H9 (cell line): ENCODE measurements around the gene CEP250. TPM values are rescaled to one million over a fixed set of nuclear protein-coding genes. Genes with fewer than 3 reads are reported as not detected.
A peak's percentile ranks its signal among the peaks of the same experiment; 100 is the strongest.

Source experiments
- DNase-seq: peaks from one replicate; pipeline ENCODE4 v3.0.0-alpha.2; 2017
- H2AFZ ChIP-seq: one replicate; pipeline ENCODE4 v1.6.1; 2013; ENCODE audit warnings: mild to moderate bottlenecking, low read length, control low read depth, moderate library complexity
- H2AK5ac ChIP-seq: 2 replicates; pipeline ENCODE4 v1.6.1; 2013; ENCODE audit warnings: low read length, control low read depth, mixed read lengths; ENCODE audit not compliant: insufficient read length
- H2BK120ac ChIP-seq: one replicate; pipeline ENCODE4 v1.6.1; 2013; ENCODE audit warnings: low read depth, mild to moderate bottlenecking, low read length, control low read depth, inconsistent platforms; ENCODE audit not compliant: poor library complexity, severe bottlenecking
- H2BK12ac ChIP-seq: 2 replicates; pipeline ENCODE4 v1.6.1; 2013; ENCODE audit warnings: low read length, control low read depth, mixed read lengths, low read depth; ENCODE audit not compliant: insufficient read length
- H2BK15ac ChIP-seq: 2 replicates; pipeline ENCODE4 v1.6.1; 2013; ENCODE audit warnings: low read depth, low read length, control low read depth
- H2BK20ac ChIP-seq: one replicate; pipeline ENCODE4 v1.6.1; 2013; ENCODE audit warnings: low read depth, mild to moderate bottlenecking, low read length, control low read depth, inconsistent platforms; ENCODE audit not compliant: poor library complexity, severe bottlenecking
- H2BK5ac ChIP-seq: 2 replicates; pipeline ENCODE4 v1.6.1; 2013; ENCODE audit warnings: low read length, control low read depth, mixed read lengths; ENCODE audit not compliant: insufficient read length
- H3K14ac ChIP-seq: 2 replicates; pipeline ENCODE4 v1.6.1; 2013; ENCODE audit warnings: low read length, control low read depth; ENCODE audit not compliant: insufficient read depth
- H3K18ac ChIP-seq: 2 replicates; pipeline ENCODE4 v1.6.1; 2013; ENCODE audit warnings: low read depth, mild to moderate bottlenecking, mixed read lengths, low read length, control low read depth; ENCODE audit not compliant: insufficient read length
- H3K23ac ChIP-seq: 2 replicates; pipeline ENCODE4 v1.6.1; 2013; ENCODE audit warnings: low read length, control low read depth, mixed read lengths, low read depth; ENCODE audit not compliant: insufficient read length
- H3K23me2 ChIP-seq: 2 replicates; pipeline ENCODE4 v1.6.1; 2013; ENCODE audit warnings: low read depth, mild to moderate bottlenecking, mixed read lengths, low read length, control low read depth; ENCODE audit not compliant: insufficient read length, poor library complexity, severe bottlenecking
- H3K27ac ChIP-seq: 2 replicates; pipeline ENCODE4 v1.5.1; 2013; ENCODE audit warnings: low read length, control low read depth, mixed read lengths, low read depth; ENCODE audit not compliant: insufficient read length
- H3K27me3 ChIP-seq: 2 replicates; pipeline ENCODE4 v1.6.1; 2013; ENCODE audit warnings: low read length, control low read depth, inconsistent platforms; ENCODE audit not compliant: insufficient read depth
- H3K4ac ChIP-seq: 2 replicates; pipeline ENCODE4 v1.6.1; 2013; ENCODE audit warnings: low read depth, mild to moderate bottlenecking, control low read depth, inconsistent platforms, low read length, moderate library complexity
- H3K4me1 ChIP-seq: 2 replicates; pipeline ENCODE4 v1.6.1; 2013; ENCODE audit warnings: low read length, control low read depth, inconsistent platforms; ENCODE audit not compliant: insufficient read depth
- H3K4me2 ChIP-seq: 2 replicates; pipeline ENCODE4 v1.6.1; 2013; ENCODE audit warnings: low read length, control low read depth, mixed read lengths; ENCODE audit not compliant: insufficient read length, insufficient read depth
- H3K56ac ChIP-seq: 2 replicates; pipeline ENCODE4 v1.6.1; 2013; ENCODE audit warnings: low read depth, mild to moderate bottlenecking, mixed read lengths, low read length, control low read depth; ENCODE audit not compliant: insufficient read length
- H3K79me1 ChIP-seq: 2 replicates; pipeline ENCODE4 v1.6.1; 2013; ENCODE audit warnings: low read depth, mild to moderate bottlenecking, moderate library complexity, low read length, control low read depth, inconsistent platforms; ENCODE audit not compliant: insufficient read depth, poor library complexity, severe bottlenecking
- H3K79me2 ChIP-seq: 2 replicates; pipeline ENCODE4 v1.6.1; 2013; ENCODE audit warnings: low read length, control low read depth, inconsistent platforms; ENCODE audit not compliant: insufficient read depth
- H3K9ac ChIP-seq: 2 replicates; pipeline ENCODE4 v1.6.1; 2013; ENCODE audit warnings: low read length, control low read depth, mixed read lengths; ENCODE audit not compliant: insufficient read length; ENCODE audit errors: extremely low read depth
- H3K9me3 ChIP-seq: one replicate; pipeline ENCODE4 v1.6.1; 2013; ENCODE audit warnings: low read depth, low read length, inconsistent platforms; ENCODE audit not compliant: control insufficient read depth
- H3T11ph ChIP-seq: one replicate; pipeline ENCODE4 v1.6.1; 2013; ENCODE audit warnings: mild to moderate bottlenecking, low read length, control low read depth, inconsistent platforms
- H4K20me1 ChIP-seq: one replicate; pipeline ENCODE4 v1.6.1; 2013; ENCODE audit not compliant: control insufficient read depth, insufficient read length, insufficient read depth
- H4K5ac ChIP-seq: 2 replicates; pipeline ENCODE4 v1.6.1; 2013; ENCODE audit warnings: low read depth, mild to moderate bottlenecking, mixed read lengths, low read length, control low read depth; ENCODE audit not compliant: insufficient read length
- H4K8ac ChIP-seq: replicated peaks from 2 replicates; pipeline ENCODE4 v1.6.1; 2013; ENCODE audit warnings: low read length, control low read depth, mixed read lengths, low read depth; ENCODE audit not compliant: insufficient read length
- H4K91ac ChIP-seq: 2 replicates; pipeline ENCODE4 v1.6.1; 2013; ENCODE audit warnings: low read depth, mild to moderate bottlenecking, moderate library complexity, mixed read lengths, low read length, control low read depth; ENCODE audit not compliant: insufficient read length
- H3K27ac Mint-ChIP-seq, 3 experiments: 2 replicates in 2 of 3; 3 replicates in 1 of 3; pipeline ENCODE4 v1.8.0; 2020 to 2021; ENCODE audit warnings: mixed read lengths in 3 of 3, mild to moderate bottlenecking in 1 of 3, moderate library complexity in 1 of 3
- H3K27me3 Mint-ChIP-seq: 2 replicates; pipeline ENCODE4 v1.8.0; 2021; ENCODE audit warnings: low read depth, mild to moderate bottlenecking, moderate library complexity, mixed read lengths
- H3K36me3 Mint-ChIP-seq, 3 experiments: 2 replicates in 2 of 3; 3 replicates in 1 of 3; pipeline ENCODE4 v1.8.0; 2020 to 2021; ENCODE audit warnings: low read depth in 3 of 3, mixed read lengths in 3 of 3; ENCODE audit not compliant: insufficient read depth in 1 of 3
- H3K4me1 Mint-ChIP-seq, 2 experiments: 2 replicates each; pipeline ENCODE4 v1.8.0; 2020; ENCODE audit warnings: mixed read lengths in 2 of 2
- H3K4me3 Mint-ChIP-seq, 2 experiments: 2 replicates in 1 of 2; 3 replicates in 1 of 2; pipeline ENCODE4 v1.8.0; 2020 to 2021; ENCODE audit warnings: mild to moderate bottlenecking in 2 of 2, mixed read lengths in 2 of 2, moderate library complexity in 1 of 2
- H3K9me3 Mint-ChIP-seq, 2 experiments: 2 replicates in 1 of 2; 3 replicates in 1 of 2; pipeline ENCODE4 v1.8.0; 2020; ENCODE audit warnings: mild to moderate bottlenecking in 2 of 2, mixed read lengths in 2 of 2, moderate library complexity in 1 of 2
- WGBS: extraction: QIAGEN DNeasy Blood & Tissue Kit; methylation state at CpG from one replicate; pipeline ENCODE4 v1.1.7; 2013; ENCODE audit warnings: missing lambda C conversion rate, low lambda C conversion rate, mixed read lengths; ENCODE audit not compliant: insufficient read length; ENCODE audit errors: extremely low coverage; 5-methylcytosine and 5-hydroxymethylcytosine counted together
- total RNA-seq: library from RNA; stranded (reverse); gene quantifications from 2 replicates; pipeline ENCODE4 v1.2.1, GENCODE V29; 2021
- TF ChIP-seq, protein P1 (sequence below): fragments of 200-600 bp; sonication (generic); conservative IDR thresholded peaks from 3 replicates; pipeline ENCODE4 v1.8.0; 2021; ENCODE audit warnings: antibody characterized with exemption, mild to moderate bottlenecking

The CEP250 gene
- total RNA-seq, 1 experiment from 2014 or later: 29.8 TPM

DNA sequence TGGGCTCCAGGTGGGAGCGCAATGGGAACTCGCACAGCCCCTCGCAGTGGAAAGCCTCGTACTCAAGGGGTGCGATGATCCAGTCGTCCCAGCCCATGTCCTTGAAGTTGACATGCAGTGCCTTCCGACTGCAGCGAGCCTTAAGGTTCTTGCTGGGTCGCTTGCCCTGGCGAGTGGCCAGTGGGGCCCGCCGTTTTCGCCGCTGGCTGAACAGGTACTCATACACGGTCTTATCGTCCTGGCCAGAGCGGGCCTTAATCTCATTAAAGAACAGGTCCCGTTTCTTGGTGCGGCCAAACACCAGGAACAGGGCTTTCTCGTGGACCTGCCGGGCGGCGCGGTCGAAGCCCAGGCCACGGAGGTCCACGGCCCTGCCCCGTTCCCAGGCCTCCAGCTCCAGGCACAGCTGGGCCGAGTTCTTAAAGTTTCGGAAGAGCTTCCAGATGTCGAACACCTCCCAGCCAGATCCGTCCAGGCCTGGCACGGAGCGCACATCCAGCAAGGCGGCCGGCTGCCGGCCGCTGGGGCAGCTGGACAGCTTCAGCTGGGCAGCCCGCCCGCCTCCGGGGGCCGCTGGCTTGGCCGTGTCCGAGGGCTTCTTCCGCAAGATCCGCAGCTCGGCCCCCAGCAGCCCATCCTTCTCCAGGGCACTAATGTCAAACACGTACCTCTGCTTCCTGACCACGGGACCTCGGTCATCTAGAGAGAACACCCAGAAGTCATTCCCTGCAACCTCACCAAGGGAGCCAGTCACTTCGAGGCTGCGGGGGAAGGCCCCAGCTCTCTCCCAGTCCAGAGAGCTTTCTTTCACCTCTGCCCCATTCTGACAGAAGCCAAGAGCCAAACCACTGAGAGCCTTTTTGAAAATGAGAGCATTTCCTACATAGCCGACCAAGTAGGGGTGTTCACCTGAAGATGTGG, 21.1 kb upstream of the CEP250 start:
- Histone ChIP-seq H3K56ac (no peak overlapping the region), H3K9ac (no peak overlapping the region), H3K14ac (no peak overlapping the region), H4K5ac (no peak overlapping the region), H3K79me2 (no peaks in the 10 kb centered on the region), H2BK20ac (no peak overlapping the region), H3K18ac (no peak overlapping the region), H3K4me2 (no peak overlapping the region), H3K9me3 (no peaks in the 10 kb centered on the region), H2BK5ac (no peak overlapping the region), H3K23me2 (no peaks in the 10 kb centered on the region), H2BK120ac (no peak overlapping the region), H3K27ac (no peak overlapping the region), H4K91ac (no peak overlapping the region), H3T11ph (no peak overlapping the region), H2BK12ac (no peak overlapping the region), H2BK15ac (no peak overlapping the region), H4K20me1 (no peaks in the 10 kb centered on the region), H3K27me3 (no peaks in the 10 kb centered on the region), H3K4ac (no peak overlapping the region), H3K23ac (no peak overlapping the region), H4K8ac (no peak overlapping the region), H2AK5ac (no peak overlapping the region), H2AFZ (no peak overlapping the region), H3K4me1 (no peaks in the 10 kb centered on the region; the same call in 1 of the 2 replicates), H3K79me1 (no peaks in the 10 kb centered on the region)
- no CpG with 5 or more reads among the region's 53 CpGs for WGBS
- no peak for DNase-seq
- Mint-ChIP-seq H3K9me3 (no peaks in the 10 kb centered on the region), H3K4me3 (no peak overlapping the region), H3K36me3 (no peaks in the 10 kb centered on the region), H3K4me1 (peaks cover 16 to 50% of the 10 kb centered on the region in 2 experiments), H3K27me3 (no peaks in the 10 kb centered on the region), H3K27ac (peak overlapping the region in 1 of 3 experiments; percentile 34; a peak in 2 of 7 replicates)
- TF ChIP-seq, protein P1, sequence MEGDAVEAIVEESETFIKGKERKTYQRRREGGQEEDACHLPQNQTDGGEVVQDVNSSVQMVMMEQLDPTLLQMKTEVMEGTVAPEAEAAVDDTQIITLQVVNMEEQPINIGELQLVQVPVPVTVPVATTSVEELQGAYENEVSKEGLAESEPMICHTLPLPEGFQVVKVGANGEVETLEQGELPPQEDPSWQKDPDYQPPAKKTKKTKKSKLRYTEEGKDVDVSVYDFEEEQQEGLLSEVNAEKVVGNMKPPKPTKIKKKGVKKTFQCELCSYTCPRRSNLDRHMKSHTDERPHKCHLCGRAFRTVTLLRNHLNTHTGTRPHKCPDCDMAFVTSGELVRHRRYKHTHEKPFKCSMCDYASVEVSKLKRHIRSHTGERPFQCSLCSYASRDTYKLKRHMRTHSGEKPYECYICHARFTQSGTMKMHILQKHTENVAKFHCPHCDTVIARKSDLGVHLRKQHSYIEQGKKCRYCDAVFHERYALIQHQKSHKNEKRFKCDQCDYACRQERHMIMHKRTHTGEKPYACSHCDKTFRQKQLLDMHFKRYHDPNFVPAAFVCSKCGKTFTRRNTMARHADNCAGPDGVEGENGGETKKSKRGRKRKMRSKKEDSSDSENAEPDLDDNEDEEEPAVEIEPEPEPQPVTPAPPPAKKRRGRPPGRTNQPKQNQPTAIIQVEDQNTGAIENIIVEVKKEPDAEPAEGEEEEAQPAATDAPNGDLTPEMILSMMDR: no peak
